Stomach (tissue), 4 donors: Measurements from ENCODE around the gene ABLIM2.

Experiments
- CTCF ChIP-seq, 7 experiments: fragments of 450-650 bp in 4 of 7; fragments of 200-600 bp in 3 of 7; sonication (generic) in 3 of 7; IDR thresholded peaks; one replicate each; pipeline ENCODE4 v1.5.1; 2016 to 2019; ENCODE audit warnings: antibody characterized with exemption in 7 of 7, control low read depth in 2 of 7, mild to moderate bottlenecking in 1 of 7
- EP300 ChIP-seq: sonication (generic); formaldehyde crosslinking; IDR thresholded peaks from one replicate; pipeline ENCODE4 v1.6.1; 2017; ENCODE audit warnings: antibody characterized with exemption
- POLR2A ChIP-seq, 4 donors: fragments of 450-650 bp; IDR thresholded peaks; one replicate each; pipeline ENCODE4 v1.6.1; 2016; ENCODE audit warnings: antibody characterized with exemption in 4 of 4, control low read depth in 2 of 4, mild to moderate bottlenecking in 1 of 4, moderate library complexity in 1 of 4
- POLR2AphosphoS5 ChIP-seq, 3 donors: sonication (generic); formaldehyde crosslinking; IDR thresholded peaks; one replicate each; pipeline ENCODE4 v1.6.1; 2016; ENCODE audit warnings: antibody characterized with exemption in 3 of 3

- TF ChIP-seq CTCF (IDR thresholded peaks at IDR 0.05), result no peak
- no peak for TF ChIP-seq POLR2A (IDR thresholded peaks at IDR 0.05)
- TF ChIP-seq POLR2AphosphoS5 (IDR thresholded peaks at IDR 0.05), result no peak
- TF ChIP-seq EP300, result no peak
Measured at GRCh38 chr4:8050555-8051206, 107.9 kb downstream of the ABLIM2 start.
